ENCODE measurements around the gene GPHN.

GRCh38 chr14:66716227-66716626, 208.3 kb downstream of the GPHN start:
- no peak for TF ChIP-seq CTCF (IDR thresholded peaks at IDR 0.05)
- TF ChIP-seq POLR2A (IDR thresholded peaks at IDR 0.05) = no peak
